ENCODE measurements around the gene PNISR. TPM values are rescaled to one million over a fixed set of nuclear protein-coding genes. Genes with fewer than 3 reads are reported as not detected.

The PNISR gene
- total RNA-seq, 1 experiment from 2014 or later, result 69.5 TPM

DNA sequence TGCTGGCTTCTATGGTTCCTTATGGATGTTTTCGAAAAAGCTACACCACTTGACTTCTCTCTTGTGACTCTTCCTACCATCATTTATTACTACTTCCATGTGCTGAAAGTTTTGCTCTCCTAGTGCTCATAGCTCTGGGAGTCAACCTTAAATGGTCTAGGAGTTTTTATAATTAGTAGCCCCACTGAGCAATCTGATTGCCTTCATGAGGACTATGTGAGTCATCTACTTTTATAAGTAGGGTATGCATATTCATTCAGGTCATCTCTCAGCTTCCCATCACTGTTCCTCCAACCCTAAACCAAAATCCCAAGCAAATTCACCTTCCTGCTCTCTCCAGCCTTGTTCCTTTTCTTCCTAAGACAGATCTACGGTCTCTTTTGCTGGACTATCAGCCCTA, 58.3 kb downstream of the PNISR start:
- intact Hi-C loops (cut with micrococcal nuclease; ENCODE audit: unreplicated experiment), result no loop called here
- POLR2A ChIA-PET, result no interaction called here
- no peaks in the 10 kb centered on the region for H3K4me1 Mint-ChIP-seq (ENCODE audit: low read depth, unreplicated experiment)
- no peaks in the 10 kb centered on the region for H3K36me3 Mint-ChIP-seq (ENCODE audit: insufficient read depth, unreplicated experiment)
- no peak overlapping the region for H3K4me3 ChIP-seq (ENCODE audit: low read depth, low read length)
- DNase-seq, result no peak
- TF ChIP-seq, protein P1, sequence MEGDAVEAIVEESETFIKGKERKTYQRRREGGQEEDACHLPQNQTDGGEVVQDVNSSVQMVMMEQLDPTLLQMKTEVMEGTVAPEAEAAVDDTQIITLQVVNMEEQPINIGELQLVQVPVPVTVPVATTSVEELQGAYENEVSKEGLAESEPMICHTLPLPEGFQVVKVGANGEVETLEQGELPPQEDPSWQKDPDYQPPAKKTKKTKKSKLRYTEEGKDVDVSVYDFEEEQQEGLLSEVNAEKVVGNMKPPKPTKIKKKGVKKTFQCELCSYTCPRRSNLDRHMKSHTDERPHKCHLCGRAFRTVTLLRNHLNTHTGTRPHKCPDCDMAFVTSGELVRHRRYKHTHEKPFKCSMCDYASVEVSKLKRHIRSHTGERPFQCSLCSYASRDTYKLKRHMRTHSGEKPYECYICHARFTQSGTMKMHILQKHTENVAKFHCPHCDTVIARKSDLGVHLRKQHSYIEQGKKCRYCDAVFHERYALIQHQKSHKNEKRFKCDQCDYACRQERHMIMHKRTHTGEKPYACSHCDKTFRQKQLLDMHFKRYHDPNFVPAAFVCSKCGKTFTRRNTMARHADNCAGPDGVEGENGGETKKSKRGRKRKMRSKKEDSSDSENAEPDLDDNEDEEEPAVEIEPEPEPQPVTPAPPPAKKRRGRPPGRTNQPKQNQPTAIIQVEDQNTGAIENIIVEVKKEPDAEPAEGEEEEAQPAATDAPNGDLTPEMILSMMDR (IDR thresholded peaks at IDR 0.05; ENCODE audit: insufficient read depth in 1 of 2, low read depth in 1 of 2, low read length in 1 of 2, severe bottlenecking in 1 of 2, unreplicated experiment in 1 of 2), result no peak
- H3K9me3 Mint-ChIP-seq (ENCODE audit: unreplicated experiment), result no peaks in the 10 kb centered on the region
- no TSS peak for BruUV-seq (replicated peaks)
- no peak overlapping the region for H3K4me3 Mint-ChIP-seq (ENCODE audit: unreplicated experiment)
- H3K27me3 ChIP-seq (replicated peaks; ENCODE audit: control insufficient read depth, insufficient read depth, low read length), result no peaks in the 10 kb centered on the region
- CTCF ChIA-PET, result no interaction called here
- no peak overlapping the region for H3K27ac Mint-ChIP-seq (ENCODE audit: unreplicated experiment)
- H3K27me3 Mint-ChIP-seq (ENCODE audit: insufficient read depth, unreplicated experiment), result no peaks in the 10 kb centered on the region
- H3K4me1 ChIP-seq, result no peaks in the 10 kb centered on the region
- H3K9me3 ChIP-seq, result no peaks in the 10 kb centered on the region
- no peaks in the 10 kb centered on the region for H3K36me3 ChIP-seq (ENCODE audit: control insufficient read depth, insufficient read depth, low read length)

DNA sequence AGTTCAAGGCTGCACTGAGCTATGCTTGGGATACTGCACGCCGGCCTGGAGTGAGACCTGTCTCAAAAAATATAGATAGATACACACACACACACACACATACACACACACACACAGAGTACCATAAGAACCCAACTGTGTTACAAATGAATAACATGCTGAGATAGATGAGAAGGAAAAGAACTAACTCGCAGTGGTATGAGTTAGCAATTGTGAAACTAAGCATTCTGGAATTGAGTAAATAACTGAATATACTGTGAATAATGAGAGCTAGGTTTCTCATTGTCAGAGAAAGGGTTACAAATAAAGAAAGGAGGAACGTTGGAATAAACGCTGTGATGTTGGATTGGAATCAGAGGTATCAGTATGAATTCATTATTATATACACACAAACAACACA, 61.1 kb downstream of the PNISR start:
- Histone ChIP-seq H3K4me3 (ENCODE audit: low read depth, low read length) (no peak overlapping the region), H3K27me3 (replicated peaks; ENCODE audit: control insufficient read depth, insufficient read depth, low read length) (no peaks in the 10 kb centered on the region), H3K4me1 (no peaks in the 10 kb centered on the region), H3K36me3 (ENCODE audit: control insufficient read depth, insufficient read depth, low read length) (no peaks in the 10 kb centered on the region), H3K9me3 (no peaks in the 10 kb centered on the region)
- intact Hi-C loops (cut with micrococcal nuclease; ENCODE audit: unreplicated experiment), result no loop called here
- Mint-ChIP-seq H3K9me3 (ENCODE audit: unreplicated experiment) (no peaks in the 10 kb centered on the region), H3K36me3 (ENCODE audit: insufficient read depth, unreplicated experiment) (no peaks in the 10 kb centered on the region), H3K27me3 (ENCODE audit: insufficient read depth, unreplicated experiment) (peaks cover 9% of the 10 kb centered on the region), H3K4me1 (ENCODE audit: low read depth, unreplicated experiment) (no peaks in the 10 kb centered on the region), H3K4me3 (ENCODE audit: unreplicated experiment) (no peak overlapping the region), H3K27ac (ENCODE audit: unreplicated experiment) (no peak overlapping the region)
- ChIA-PET CTCF (no interaction called here), POLR2A (no interaction called here)
- DNase-seq, result no peak
- TF ChIP-seq, protein P1 (IDR thresholded peaks at IDR 0.05; ENCODE audit: insufficient read depth in 1 of 2, low read depth in 1 of 2, low read length in 1 of 2, severe bottlenecking in 1 of 2, unreplicated experiment in 1 of 2), result no peak
- no TSS peak for BruUV-seq (replicated peaks)

DNA sequence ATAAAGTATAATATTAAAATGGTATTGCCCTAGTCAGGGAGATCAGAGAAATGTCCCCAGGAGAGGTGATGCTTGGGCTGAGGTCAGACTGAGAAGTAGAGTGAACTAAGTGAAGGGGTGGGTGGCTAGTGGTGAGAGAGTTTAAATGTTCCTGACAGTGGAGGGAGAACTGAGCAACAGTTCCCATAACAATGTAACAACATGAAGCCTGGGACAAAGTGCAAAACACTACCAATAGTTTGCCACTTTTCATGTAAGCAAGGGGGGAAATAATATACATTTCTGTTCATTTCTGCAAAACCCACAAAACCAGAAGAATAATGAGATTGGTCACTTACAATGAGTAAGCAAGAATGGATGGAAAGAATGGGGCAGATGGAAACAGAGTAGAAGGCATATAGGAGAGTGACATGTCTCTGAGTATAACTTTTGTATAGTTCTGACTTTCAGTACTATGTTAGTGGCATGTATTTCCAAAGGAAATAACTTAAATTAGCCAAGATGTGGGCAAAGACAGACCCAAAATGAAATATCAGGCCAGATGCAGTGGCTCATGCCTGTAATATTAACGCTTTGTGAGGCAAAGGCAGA, 62.3 kb downstream of the PNISR start:
- Mint-ChIP-seq H3K36me3 (ENCODE audit: insufficient read depth, unreplicated experiment) (no peaks in the 10 kb centered on the region), H3K4me3 (ENCODE audit: unreplicated experiment) (no peak overlapping the region), H3K27me3 (ENCODE audit: insufficient read depth, unreplicated experiment) (peaks cover 9% of the 10 kb centered on the region), H3K27ac (ENCODE audit: unreplicated experiment) (no peak overlapping the region), H3K9me3 (ENCODE audit: unreplicated experiment) (no peaks in the 10 kb centered on the region), H3K4me1 (ENCODE audit: low read depth, unreplicated experiment) (no peaks in the 10 kb centered on the region)
- no peak for DNase-seq
- ChIA-PET POLR2A (no interaction called here), CTCF (no interaction called here)
- TF ChIP-seq, protein P1 (IDR thresholded peaks at IDR 0.05; ENCODE audit: insufficient read depth in 1 of 2, low read depth in 1 of 2, low read length in 1 of 2, severe bottlenecking in 1 of 2, unreplicated experiment in 1 of 2), result no peak
- Histone ChIP-seq H3K4me3 (ENCODE audit: low read depth, low read length) (no peak overlapping the region), H3K4me1 (no peaks in the 10 kb centered on the region), H3K36me3 (ENCODE audit: control insufficient read depth, insufficient read depth, low read length) (no peaks in the 10 kb centered on the region), H3K27me3 (replicated peaks; ENCODE audit: control insufficient read depth, insufficient read depth, low read length) (no peaks in the 10 kb centered on the region), H3K9me3 (no peaks in the 10 kb centered on the region)
- intact Hi-C loops (cut with micrococcal nuclease; ENCODE audit: unreplicated experiment), result no loop called here
- no TSS peak for BruUV-seq (replicated peaks)

Measured in Caco-2 (cell line).